Astrocyte of the spinal cord (primary cell): ENCODE measurements around the gene APOBEC3A.
"Not testable (repeated sequence)": the region's sequence is repeated elsewhere in the genome, so short reads cannot be mapped to it uniquely, and the experiment has no call there.

ENCODE experiments used
- DNase-seq: peaks from one replicate; pipeline ENCODE4 v3.0.0; 2011; ENCODE audit warnings: low read depth, low spot score
- H3K4me3 ChIP-seq: 2 replicates; pipeline ENCODE4 v1.5.1; 2011; ENCODE audit warnings: low read depth, mild to moderate bottlenecking, low read length, moderate library complexity
- in situ Hi-C: cut with HindIII; loops from 2 replicates; pipeline ENCODE4 v1.10.0; 2017; ENCODE audit warnings: low sequenced_read_pairs
- TF ChIP-seq, protein P1 (sequence below): IDR thresholded peaks from 2 replicates; pipeline ENCODE4 v1.5.1; 2012; ENCODE audit warnings: low read depth, mild to moderate bottlenecking, low read length, inconsistent platforms

Gene APOBEC3A

DNA sequence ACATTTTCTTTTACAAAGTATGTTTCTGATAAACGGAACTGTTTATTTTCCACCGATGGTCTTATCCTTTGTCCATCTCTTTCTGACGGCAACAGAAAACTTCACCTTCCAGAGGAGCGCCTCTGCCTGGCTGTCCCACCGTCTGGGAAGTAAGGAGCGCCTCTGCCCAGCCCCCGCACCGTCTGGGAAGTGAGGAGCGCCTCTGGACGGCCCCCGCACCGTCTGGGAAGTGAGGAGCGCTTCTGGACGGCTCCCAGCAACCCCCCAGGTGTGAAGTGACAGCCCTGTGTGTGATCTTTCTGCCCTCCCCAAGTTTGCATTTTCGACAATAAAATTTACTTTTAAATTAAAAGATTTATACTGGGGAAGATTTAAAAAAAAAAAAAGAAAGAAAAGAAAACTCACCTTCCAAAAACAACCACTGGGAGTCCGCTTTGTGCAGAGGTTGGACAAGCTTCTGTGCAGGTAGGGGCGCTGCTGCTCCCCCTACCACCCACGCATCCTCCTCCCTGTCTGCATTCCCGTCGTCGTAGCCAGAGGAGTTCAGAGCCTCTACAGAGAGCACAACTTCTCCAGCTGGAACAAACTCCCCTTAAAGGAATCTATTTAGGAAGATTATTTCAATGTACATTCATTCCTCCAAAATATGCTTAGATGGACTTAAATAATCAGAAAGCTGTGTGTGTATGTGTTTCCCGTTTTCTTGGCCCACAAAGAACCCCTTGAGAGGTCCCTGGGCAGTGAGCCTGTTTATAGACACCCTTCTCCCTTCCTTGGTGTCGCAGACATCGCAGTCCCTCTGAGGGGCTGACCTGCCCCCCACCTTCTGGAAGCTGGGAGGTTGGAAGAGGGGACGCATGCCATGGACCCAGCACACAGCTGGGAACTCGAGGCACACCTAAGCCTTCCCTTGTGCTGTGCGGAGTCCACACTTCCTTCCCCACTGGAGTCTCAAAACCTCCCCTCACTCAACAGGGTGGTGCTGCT, 23.9 kb downstream of the APOBEC3A start:
- in situ Hi-C loops = no loop called here
- TF ChIP-seq, protein P1, sequence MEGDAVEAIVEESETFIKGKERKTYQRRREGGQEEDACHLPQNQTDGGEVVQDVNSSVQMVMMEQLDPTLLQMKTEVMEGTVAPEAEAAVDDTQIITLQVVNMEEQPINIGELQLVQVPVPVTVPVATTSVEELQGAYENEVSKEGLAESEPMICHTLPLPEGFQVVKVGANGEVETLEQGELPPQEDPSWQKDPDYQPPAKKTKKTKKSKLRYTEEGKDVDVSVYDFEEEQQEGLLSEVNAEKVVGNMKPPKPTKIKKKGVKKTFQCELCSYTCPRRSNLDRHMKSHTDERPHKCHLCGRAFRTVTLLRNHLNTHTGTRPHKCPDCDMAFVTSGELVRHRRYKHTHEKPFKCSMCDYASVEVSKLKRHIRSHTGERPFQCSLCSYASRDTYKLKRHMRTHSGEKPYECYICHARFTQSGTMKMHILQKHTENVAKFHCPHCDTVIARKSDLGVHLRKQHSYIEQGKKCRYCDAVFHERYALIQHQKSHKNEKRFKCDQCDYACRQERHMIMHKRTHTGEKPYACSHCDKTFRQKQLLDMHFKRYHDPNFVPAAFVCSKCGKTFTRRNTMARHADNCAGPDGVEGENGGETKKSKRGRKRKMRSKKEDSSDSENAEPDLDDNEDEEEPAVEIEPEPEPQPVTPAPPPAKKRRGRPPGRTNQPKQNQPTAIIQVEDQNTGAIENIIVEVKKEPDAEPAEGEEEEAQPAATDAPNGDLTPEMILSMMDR = peak; percentile 20
- no peak overlapping the region for H3K4me3 ChIP-seq
- peak; percentile 8 for DNase-seq

DNA sequence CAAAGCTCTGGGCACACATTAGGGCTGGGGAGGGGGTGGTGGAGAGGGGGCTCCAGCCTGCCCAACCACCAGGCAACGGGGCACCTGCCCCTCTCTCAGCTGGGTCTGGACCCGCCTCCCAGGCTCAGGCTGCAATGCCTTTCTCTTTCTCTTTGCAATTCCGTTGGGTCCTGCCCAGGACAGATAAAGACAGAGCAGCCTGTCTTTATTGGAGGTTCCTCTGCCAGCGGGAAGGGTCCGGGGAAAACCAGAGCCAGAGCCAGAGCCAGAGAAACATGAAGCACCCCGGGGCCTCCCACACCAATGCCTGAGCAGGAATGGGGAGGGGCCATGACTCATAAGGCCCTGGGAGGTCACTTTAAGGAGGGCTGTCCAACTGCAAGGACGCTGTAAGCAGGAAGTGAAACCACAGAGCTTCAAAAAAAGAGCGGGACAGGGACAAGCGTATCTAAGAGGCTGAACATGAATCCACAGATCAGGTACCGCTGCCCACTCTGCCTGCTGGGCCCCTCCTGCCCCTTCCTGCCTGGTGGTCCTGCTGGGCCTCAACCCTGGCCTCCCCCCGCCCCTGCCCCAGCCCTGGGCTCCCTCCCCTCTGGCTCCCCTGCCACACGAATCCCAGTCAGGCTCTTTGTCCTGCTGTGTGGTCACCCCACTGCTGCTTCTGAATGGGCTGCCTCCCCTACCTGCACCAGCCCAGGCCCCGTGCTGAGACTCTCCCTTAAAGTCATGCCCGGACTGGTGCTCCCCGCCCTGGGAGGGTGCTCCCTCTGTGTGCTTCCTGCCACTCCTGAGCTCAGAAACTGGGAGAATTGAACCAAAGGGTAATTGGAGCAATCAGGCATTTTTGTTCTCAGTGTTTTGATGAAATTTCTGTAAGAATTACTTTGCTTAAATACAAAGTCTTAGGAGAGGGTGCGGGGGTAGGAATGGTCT, 24.9 kb downstream of the APOBEC3A start, which contains the start of gene APOBEC3B:
Gene APOBEC3B (plus strand): TSS at position 356 of the 936 bp plus-strand sequence. CDS start 107 bp downstream, at position 463.
- in situ Hi-C loops = no loop called here
- peak within 1 kb of the TSS; percentile 27 for H3K4me3 ChIP-seq
- TF ChIP-seq, protein P1 = no peak
- DNase-seq = peak; percentile 93

DNA sequence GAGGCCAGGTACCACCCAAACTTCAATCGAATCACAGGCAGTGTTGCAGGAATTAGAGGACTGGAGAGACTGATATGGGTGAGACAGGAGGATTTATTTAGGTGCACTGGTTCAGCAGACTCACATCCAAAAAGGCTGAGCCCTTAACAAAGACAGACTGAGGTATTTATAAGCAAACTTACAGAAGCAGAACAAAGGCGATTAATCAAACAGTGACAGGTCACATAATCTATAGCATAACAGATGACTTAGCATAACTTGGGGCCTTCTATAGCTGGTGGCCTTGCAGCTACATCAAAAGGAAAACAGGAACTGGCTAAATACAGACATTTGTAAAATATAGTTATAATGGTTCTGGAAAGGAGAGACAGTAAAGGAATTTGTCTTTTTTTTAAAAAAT, 26.8 kb downstream of the APOBEC3A start:
- H3K4me3 ChIP-seq = no peak overlapping the region
- in situ Hi-C loops = no loop called here
- no peak for DNase-seq
- TF ChIP-seq, protein P1 = no peak

DNA sequence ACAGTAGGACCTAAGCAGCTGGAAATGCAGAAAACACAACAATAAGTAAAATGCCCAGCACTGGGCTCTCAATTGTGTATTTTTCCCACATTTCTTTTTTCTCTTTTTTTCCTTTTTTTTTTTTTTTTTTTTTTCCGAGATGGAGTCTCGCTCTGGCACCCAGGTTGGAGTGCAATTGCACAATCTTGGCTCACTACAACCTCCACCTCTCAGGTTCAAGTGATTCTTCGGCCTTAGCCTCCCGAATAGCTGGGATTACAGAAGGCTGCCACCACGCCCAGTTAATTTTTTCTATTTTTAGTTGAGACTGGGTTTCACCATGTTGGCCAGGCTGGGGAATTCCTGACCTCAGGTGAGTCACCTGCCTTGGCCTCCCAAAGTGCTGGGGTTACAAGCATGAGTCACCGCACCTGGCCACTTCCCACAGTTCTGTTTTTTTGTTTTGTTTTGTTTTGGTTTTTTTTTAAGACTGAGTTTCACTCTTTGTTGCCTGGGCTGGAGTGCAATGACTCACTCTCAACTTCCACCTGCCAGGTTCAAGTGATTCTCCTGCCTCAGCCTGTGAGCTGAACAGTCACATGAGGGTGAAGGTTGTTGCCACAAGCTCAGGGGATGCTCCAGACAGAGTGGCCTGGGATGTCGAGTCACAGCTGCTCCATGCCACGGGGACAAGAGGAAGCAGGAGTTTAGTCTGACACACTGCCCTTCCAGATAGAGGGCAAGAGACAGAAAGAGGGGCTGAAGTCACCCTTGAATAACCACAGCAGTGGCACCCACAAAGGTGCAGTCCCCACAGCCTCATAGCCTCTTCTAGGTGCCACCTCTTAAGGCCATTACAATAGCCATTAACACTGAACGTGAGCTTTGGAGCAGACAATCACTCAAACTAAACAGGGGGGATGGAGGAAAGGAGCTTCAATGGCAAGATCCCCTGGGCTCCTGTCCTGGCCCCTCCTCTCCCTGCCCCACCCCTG, 27.7 kb downstream of the APOBEC3A start:
- H3K4me3 ChIP-seq, in situ Hi-C loops: not testable (repeated sequence)
- DNase-seq = peak; percentile 42

DNA sequence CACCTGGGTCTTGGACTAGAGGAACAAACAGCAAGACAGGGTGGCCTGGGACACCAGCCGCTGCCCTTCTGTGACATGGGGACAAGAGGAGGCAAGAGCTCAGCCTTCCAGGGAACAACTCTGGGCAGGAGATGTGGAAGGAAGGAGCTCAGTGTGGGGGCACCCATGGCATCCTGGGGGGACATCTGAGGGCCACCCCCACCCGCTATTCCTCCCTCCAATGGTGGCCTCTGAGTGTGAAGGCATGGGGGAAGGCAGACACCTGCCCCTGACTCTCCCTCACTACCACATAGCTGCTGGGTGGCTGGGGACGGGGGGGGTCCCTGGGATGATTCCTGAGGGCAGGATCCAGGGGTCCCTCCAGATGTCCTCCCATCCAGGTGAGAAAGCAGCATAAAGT, 29.2 kb downstream of the APOBEC3A start:
- DNase-seq = no peak
- H3K4me3 ChIP-seq = no peak overlapping the region
- TF ChIP-seq, protein P1 = no peak
- in situ Hi-C loops = no loop called here

DNA sequence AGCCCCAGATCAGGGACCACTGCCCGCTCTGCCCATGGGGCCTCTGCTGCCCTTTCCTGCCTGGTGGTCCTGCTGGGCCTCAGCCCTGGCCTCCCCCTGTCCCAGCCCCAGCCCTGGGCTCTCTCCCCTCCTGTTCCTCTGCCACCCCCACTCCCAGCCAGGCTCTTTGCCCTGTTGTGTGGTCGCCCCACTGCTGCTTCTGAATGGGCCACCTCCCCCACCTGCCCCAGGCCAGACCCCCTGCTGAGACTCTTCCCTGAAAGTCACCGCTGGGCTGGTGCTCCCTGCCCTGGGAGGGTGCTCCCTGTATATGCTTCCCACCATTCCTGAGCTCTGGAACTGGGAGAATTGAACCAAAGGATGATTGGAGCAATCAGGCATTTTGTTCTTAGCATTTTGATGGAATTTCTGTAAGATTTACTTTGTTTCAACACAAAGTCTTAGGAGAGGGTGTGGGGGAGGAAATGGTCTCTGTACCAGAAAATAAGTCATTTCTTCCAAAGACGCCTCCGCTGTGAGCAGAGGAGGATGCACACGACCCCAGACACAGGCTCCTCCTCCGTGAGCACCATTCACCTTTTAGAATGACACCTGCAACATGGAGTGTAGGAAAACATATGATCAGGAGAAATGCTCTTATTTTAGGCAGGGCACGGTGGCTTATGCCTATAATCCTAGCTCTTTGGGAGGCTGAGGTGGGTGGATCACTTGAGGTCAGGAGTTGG, 29.9 kb downstream of the APOBEC3A start:
- TF ChIP-seq, protein P1 = no peak
- in situ Hi-C loops = no loop called here
- no peak for DNase-seq
- no peak overlapping the region for H3K4me3 ChIP-seq
